Measurements from ENCODE around the gene DNAH9.
"Not testable (repeated sequence)": the region's sequence is repeated elsewhere in the genome, so short reads cannot be mapped to it uniquely, and the experiment has no call there.

The DNAH9 gene

GRCh38 chr17:11925262-11926021, 327.2 kb downstream of the DNAH9 start:
- no peak for DNase-seq

GRCh38 chr17:11928436-11928835, 330.2 kb downstream of the DNAH9 start:
- no peak for DNase-seq

- DNase-seq: no peak
These were observed 334.1 kb downstream of the DNAH9 start for GRCh38 chr17:11932337-11932898.

- DNase-seq: no peak
These were observed 337.6 kb downstream of the DNAH9 start for GRCh38 chr17:11935734-11936406.

- DNase-seq: no peak
These were observed 342.6 kb downstream of the DNAH9 start for GRCh38 chr17:11940904-11941303.

GRCh38 chr17:11943086-11943485, 344.8 kb downstream of the DNAH9 start:
- DNase-seq: not testable (repeated sequence)

- no peak for DNase-seq
These were observed 345.6 kb downstream of the DNAH9 start for GRCh38 chr17:11943759-11944347.

GRCh38 chr17:11944587-11944986, 346.3 kb downstream of the DNAH9 start:
- no peak for DNase-seq

GRCh38 chr17:11948789-11949188, 350.5 kb downstream of the DNAH9 start:
- no peak for DNase-seq

GRCh38 chr17:11949571-11949970, 351.3 kb downstream of the DNAH9 start:
- DNase-seq: not testable (repeated sequence)

- DNase-seq: no peak
These were observed 352.7 kb downstream of the DNAH9 start for GRCh38 chr17:11950771-11951519.

GRCh38 chr17:11952610-11953009, 354.3 kb downstream of the DNAH9 start:
- no peak for DNase-seq

- no peak for DNase-seq
These were observed 355.7 kb downstream of the DNAH9 start for GRCh38 chr17:11953924-11954323.

GRCh38 chr17:11954936-11955335, 356.7 kb downstream of the DNAH9 start:
- DNase-seq: no peak

GRCh38 chr17:11969565-11969964, 371.3 kb downstream of the DNAH9 start:
- no peak for DNase-seq

- not testable (repeated sequence) for DNase-seq
These were observed 374.5 kb downstream of the DNAH9 start for GRCh38 chr17:11972741-11973140.

- no peak for DNase-seq
These were observed 381.5 kb downstream of the DNAH9 start for GRCh38 chr17:11979795-11980194.

GRCh38 chr17:11980813-11981212, 382.5 kb downstream of the DNAH9 start:
- DNase-seq: no peak

- DNase-seq: no peak
These were observed 383.6 kb downstream of the DNAH9 start for GRCh38 chr17:11981862-11982261.

- DNase-seq: no peak
These were observed 388.1 kb downstream of the DNAH9 start for GRCh38 chr17:11986179-11986941.

GRCh38 chr17:11986942-11987329, 388.7 kb downstream of the DNAH9 start:
- no peak for DNase-seq

GRCh38 chr17:11990363-11990983, 392.2 kb downstream of the DNAH9 start:
- DNase-seq: no peak

Data from CD4-positive, alpha-beta T cell treated with Interferon alpha-2 for 1 hour (primary cell).